Fibroblast of pulmonary artery (primary cell): ENCODE measurements around the gene PSAT1.

Experiments used
- DNase-seq: peaks from one replicate; pipeline ENCODE4 v3.0.0-alpha.2; 2010; ENCODE audit warnings: low read depth
- H3K4me3 ChIP-seq: replicated peaks from 2 replicates; pipeline ENCODE4 v1.5.1; 2011; ENCODE audit warnings: low read depth, mild to moderate bottlenecking, control low read depth, low read length, moderate library complexity
- CTCF ChIP-seq: IDR thresholded peaks from 2 replicates; pipeline ENCODE4 v1.5.1; 2011; ENCODE audit warnings: mild to moderate bottlenecking, control low read depth, low read length, inconsistent platforms; ENCODE audit errors: missing control alignments

PSAT1 gene

GRCh38 chr9:78363221-78363620 lies 66.3 kb downstream of the PSAT1 start:
- H3K4me3 ChIP-seq, result no peak overlapping the region
- DNase-seq, result peak; percentile 23
- TF ChIP-seq CTCF, result no peak

- peak; percentile 40 for DNase-seq
- TF ChIP-seq CTCF, result peak; percentile 69
- no peak overlapping the region for H3K4me3 ChIP-seq
These were observed 69.1 kb downstream of the PSAT1 start for GRCh38 chr9:78365748-78366697.

GRCh38 chr9:78366827-78367226 lies 69.9 kb downstream of the PSAT1 start:
- no peak for TF ChIP-seq CTCF
- H3K4me3 ChIP-seq, result no peak overlapping the region
- no peak for DNase-seq

GRCh38 chr9:78368236-78368635 lies 71.3 kb downstream of the PSAT1 start:
- no peak overlapping the region for H3K4me3 ChIP-seq
- DNase-seq, result no peak
- TF ChIP-seq CTCF, result no peak

GRCh38 chr9:78369639-78370219 lies 72.8 kb downstream of the PSAT1 start:
- DNase-seq, result peak; percentile 86
- no peak overlapping the region for H3K4me3 ChIP-seq
- peak; percentile 96 for TF ChIP-seq CTCF

- DNase-seq, result no peak
- no peak for TF ChIP-seq CTCF
- no peak overlapping the region for H3K4me3 ChIP-seq
These were observed 74.1 kb downstream of the PSAT1 start for GRCh38 chr9:78370991-78371390.
